HG03439 (cell line): Measurements from ENCODE around the gene NUP210L.
"Not testable (repeated sequence)": the region's sequence is repeated elsewhere in the genome, so short reads cannot be mapped to it uniquely, and the experiment has no call there.

ENCODE experiments used
- ATAC-seq: cut with Tn5 transposase; IDR thresholded peaks from one replicate; pipeline ENCODE4 v1.9.1; 2021; ENCODE audit warnings: mild to moderate bottlenecking, moderate library complexity; ENCODE audit not compliant: unreplicated experiment

NUP210L gene

DNA sequence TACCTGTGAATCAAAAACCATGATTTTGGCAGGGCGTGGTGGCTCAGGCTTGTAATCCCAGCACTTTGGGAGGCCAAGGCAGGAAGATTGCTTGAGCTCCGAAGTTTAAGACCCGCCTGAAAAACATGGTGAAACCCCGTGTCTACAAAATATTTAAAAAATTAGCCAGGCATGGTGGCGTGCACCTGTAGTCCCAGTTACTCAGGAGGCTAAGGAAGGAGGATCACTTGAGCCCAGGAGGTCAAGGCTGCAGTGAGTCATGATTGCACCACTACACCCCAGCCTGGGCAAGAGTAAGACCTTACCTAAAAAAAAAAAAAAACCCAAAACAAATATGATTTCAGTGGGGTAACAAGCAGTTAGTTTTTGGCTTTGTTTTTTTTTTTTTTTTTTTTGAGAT lies 54.7 kb downstream of the NUP210L start:
- ATAC-seq, result not testable (repeated sequence)

DNA sequence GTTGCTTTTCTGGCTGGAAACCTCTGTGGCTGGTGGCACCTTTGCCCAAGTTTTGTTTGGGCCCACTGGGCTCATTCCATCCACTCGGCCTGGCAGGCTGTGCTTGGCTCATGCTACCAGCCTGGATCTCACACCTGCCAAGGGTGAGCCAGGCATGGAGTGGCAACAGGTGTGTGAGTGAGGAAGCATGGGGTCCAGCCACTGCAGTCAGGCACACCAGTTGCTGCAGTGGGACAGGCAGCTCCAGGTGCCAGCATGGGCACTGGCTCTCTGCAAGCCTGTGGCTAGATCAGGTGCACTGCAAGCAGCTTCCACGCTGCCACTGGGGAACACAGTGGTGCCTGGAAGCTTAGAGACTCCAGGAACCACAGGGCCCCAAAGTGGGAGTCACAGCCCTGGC lies 57.0 kb downstream of the NUP210L start:
- no peak for ATAC-seq

DNA sequence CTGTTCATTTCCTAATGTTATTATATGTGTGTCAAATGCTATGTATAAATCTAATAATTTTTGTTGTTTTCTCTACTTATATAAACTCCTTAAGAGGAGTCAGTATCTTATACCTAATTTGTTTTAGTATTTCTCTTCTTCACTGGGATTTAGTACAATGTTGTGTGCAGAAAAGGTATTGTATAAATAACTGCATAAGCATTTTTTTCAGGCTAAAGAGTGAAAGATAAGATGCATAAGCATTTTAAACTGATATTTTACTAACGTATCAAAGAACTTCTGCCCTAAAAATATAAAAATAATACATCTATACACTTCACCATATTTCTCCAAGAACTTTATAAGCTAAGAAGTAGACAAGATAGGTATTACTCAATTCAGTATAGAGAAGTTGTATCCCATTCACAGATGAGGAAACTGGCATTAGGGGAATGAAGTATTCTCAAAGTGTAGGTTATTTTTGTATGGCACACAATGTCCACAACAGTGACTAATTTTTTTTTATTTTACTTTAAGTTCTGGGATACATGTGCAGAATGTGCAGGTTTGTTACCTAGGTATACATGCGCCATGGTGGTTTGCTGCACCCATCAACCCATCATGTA lies 59.3 kb downstream of the NUP210L start:
- ATAC-seq, result no peak

DNA sequence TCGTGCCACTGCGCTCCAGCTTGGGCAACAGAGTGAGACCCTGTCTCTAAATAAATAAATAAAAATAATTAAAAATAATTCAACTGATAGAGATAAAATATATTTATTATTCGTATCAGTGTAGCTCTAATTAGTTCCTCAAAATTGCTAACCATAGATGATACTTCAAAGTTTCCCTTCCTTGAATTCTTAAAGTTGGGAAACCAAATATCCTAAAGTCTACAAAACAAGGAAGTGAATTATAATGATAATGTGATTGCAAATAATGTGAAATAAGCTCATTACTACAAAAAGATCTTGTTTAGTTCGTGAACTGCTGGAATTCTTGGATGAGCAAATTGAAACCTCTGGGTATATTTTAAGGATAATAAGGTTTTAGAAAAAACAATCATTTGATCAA lies 60.5 kb downstream of the NUP210L start:
- no peak for ATAC-seq

DNA sequence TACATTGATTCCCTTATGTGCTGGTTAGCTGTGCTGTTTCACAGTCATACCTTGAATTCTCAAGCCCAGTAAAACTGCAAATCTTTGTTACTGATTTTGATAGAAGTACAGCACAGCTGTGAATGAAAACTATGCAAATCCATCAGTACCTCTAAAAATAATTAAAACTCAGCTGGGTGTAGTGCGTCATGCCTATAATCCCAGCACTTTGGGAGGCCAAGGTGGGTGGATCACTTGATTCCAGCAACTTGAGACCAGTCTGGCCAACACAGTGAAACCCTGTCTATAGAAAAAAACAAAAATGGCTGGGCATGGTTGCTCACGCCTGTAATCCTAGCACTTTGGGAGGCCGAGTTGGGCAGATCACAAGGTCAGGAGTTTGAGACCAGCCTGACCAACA lies 61.2 kb downstream of the NUP210L start:
- no peak for ATAC-seq

DNA sequence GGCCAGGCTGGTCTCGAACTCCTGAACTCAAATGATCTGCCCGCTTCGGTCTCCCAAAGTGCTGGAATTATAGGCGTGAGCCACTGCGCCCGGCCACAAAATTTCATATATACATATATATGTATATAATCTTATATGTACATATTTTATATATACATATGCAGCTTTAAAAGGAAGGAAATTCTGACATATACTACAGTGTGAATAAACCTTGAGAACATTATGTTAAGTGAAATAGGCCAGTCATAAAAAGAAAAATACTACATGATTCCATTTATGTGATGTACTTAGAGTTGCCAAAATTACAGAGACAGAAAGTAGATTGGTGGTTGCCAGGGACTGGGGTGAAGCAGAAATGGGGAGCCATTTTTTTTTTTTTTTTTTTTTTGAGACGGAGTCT lies 63.2 kb downstream of the NUP210L start:
- no peak for ATAC-seq

DNA sequence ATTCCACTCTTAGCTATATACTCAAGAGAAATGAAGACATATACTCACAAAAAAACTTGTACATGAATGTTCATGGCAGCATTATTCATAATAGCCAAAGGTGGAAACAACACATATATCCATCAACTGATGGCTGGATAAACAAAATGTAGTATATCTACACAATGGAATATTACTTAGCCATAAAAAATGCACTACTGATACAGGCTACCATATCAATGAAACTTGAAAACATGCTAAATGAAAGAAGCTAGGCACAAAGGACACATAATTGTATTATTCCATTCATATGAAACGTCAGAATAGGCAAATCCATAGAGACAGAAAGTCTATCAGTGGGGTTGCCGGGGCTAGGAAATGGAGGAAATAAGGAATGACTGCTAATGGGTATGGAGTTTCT lies 67.3 kb downstream of the NUP210L start:
- no peak for ATAC-seq

DNA sequence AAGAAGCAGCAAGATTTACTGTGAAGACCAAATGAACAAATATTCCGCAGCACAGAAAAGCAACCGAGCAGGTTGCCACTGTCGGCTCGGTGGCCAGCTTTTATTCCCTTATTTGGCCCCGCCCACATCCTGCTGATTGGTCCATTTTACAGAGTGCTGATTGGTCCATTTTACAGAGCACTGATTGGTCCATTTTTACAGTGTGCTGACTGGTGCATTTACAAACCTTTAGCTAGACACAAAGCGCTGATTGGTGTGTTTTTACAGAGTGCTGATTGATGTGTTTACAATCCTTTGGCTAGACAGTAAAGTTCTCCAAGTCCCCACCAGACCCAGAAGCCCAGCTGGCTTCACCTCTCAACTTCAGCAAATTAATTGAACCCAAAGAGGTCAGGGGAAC lies 71.8 kb downstream of the NUP210L start:
- ATAC-seq, result not testable (repeated sequence)

DNA sequence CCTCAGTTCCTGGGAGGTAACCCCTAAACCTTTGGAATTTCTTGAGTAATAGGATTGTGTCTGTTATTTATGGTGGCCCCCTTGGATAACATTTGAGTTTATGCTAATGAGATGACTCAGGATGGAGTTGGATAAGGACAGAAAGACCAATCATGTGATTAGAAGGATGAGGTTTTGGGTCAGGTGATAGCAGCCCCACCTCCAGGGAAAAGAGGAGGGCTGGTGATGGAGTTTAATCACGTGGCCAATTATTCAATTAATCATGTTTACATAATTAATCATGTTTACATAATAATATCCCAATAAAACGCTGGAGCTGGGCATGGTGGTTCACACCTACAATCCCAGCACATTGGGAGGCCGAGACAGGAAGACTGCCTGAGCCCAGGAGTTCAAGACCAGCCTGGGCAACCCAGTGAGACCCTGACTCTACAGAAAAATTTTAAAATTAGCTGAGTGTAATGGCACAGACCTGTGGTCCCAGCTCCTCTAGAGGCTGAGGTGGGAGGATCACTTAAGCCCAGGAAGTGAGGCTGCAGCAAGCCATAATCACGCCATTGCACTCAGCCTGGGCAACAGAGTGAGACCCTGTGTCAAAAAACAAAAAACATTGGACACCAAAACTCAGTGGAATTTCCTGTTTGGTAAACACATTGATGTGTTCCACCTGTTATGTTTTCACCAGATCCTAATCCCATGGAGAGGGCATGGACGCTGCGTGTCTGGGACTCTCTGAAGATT lies 73.3 kb downstream of the NUP210L start:
- no peak for ATAC-seq

DNA sequence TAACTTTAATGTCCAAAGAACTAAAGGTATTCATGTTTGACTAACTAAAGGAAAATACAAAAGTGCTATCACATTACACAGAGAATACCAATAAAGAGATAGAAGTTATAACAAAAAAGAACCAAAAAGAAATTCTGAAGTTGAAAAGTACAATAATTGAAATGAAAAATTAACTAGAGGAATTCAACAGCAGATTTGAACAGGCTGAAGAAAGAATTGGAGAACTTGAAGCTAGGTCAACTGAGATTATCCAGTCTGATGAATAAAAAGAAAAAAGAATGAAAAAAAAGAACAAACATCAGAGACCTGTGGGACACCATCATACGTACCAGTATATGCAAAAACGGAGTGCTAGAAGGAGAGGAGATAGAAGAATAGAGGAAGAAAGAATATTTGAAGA lies 78.5 kb downstream of the NUP210L start:
- ATAC-seq, result no peak

DNA sequence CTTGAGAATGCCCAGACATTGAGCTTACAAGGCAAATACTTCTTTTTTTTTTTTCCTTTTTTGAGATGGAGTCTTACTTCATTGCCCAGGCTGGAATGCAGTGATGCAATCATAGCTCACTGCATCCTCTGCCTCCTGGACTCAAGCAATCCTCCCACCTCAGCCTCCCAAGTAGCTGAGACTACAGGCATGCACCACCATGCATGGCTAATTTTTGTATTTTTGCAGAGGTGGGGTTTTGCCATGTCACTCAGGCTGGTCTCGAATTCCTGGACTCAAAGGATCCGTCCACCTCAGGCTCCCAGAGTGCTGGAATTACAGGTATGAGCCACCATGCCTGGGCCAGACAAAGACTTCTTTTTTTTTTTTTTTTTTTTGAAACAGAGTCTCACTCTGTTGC lies 79.1 kb downstream of the NUP210L start:
- no peak for ATAC-seq

DNA sequence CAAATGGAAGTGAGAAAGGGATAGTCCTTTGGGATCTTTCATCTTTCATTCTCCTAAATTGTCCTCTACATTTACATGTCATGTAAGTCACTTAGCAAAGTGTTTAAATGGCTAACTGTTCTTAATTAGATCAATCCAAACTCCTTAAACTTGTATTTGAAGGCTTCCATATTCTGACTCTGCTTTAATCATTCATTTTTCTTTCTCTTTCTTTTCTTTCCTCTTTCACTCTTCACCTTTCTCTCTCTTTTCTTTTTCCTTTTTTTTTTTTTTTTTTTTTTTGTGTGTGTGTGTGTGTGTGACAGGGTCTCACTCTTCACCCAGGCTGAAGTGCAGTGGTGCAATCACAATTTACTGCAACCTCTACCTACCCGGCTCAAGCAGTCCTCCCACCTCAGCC lies 92.6 kb downstream of the NUP210L start:
- ATAC-seq, result no peak

DNA sequence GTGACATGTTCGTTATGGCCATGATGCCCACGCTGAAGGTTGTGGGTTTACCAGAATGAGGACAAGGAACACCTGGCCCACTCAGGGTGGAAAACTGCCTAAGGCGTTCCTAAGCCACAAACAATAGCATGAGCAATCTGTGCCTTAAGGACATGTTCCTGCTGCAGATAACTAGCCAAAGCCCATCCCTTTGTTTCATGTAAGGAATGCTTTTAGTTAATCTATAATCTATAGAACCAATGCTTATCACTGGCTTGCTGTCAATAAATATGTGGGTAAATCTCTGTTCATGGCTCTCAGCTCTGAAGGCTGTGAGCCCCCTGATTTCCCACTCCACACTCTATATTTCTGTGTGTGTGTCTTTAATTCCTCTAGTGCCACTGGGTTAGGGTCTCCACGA lies 107.4 kb downstream of the NUP210L start:
- ATAC-seq, result not testable (repeated sequence)

DNA sequence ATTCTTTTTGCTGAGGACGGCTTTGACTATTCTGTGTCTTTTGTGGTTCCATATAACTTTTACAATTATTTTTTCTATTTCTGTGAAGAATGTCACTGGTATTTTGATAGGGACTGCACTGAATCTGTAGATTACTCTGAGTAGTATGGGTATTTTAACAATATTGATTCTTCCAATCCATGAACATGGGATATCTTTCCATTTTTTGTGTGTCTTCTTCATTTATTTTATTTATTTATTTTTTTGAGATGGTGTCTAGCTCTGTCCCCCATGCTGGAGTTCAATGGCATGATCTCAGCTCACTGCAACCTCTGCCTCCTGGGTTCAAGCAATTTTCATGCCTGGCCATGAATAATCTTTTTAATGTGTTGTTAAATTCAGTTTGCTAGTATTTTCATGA lies 121.2 kb downstream of the NUP210L start:
- not testable (repeated sequence) for ATAC-seq

DNA sequence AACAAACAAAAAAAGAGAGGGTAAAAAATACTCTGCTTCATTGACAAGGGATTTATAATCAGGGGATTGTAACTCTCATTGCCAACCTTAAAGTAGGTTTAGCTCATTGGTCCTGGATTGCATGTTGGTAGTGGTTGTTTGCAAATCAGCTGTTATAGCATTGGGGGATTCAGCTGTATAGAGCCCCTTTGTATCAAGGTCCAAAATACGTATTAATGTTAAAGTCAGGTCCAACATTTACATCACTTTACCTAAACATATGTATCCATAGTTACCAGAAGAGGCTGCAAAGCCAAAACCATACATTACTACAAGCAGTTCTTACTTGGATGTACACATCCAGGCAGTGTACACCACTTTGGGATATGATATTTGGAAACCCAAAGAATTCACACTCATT lies 134.9 kb downstream of the NUP210L start:
- ATAC-seq, result no peak

DNA sequence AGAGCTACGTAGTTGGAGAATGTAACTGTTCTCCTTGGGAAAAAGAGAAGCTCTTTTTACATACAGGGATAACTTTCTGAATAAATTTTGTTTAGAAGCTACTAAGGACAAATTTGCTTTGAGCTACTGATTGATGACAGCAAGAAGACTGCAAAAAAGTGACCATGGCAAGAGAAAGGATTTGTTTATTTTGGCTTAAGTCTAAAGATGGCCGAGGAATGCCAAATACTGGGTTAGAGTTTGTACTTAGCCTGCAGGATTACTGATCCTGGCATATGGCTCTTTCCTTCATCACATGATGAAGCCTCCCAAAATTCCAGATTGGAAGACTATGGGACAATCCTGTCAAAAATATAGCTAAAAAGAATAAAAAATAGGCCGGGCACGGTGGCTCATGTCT lies 135.6 kb downstream of the NUP210L start:
- no peak for ATAC-seq

DNA sequence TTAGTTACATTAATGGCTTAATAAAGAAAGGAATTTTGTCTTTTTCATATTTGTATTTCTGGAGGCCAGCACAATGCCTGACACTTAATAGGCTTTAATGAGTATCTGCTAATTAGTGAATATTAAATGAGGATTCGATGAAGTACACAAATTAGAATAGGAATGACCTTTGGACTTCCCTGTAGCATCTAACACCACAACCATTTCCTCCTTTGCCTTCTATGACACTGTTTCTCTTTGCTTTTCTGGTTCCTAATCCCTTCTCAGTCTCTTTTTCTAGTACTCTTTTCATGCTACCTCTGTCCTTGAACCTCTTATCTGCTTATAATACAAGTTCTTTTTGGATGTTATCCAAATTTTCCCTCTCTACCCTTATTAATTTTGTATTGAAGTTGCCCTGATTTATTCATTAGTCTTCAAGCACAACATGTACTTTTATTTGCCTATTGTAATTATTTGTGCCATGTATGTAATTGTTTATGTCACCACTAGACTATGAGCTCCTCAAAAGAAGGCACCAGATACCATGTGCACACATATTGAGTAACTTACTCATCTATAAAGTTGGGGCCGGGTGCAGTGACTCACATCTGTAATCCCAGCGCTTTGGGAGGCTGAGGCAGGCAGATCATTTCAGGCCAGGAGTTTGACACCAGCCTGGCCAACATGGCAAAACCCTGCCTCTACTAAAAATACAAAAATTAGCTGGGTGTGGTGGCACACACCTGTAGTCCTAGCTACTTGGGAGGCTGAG lies 140.5 kb downstream of the NUP210L start:
- no peak for ATAC-seq

DNA sequence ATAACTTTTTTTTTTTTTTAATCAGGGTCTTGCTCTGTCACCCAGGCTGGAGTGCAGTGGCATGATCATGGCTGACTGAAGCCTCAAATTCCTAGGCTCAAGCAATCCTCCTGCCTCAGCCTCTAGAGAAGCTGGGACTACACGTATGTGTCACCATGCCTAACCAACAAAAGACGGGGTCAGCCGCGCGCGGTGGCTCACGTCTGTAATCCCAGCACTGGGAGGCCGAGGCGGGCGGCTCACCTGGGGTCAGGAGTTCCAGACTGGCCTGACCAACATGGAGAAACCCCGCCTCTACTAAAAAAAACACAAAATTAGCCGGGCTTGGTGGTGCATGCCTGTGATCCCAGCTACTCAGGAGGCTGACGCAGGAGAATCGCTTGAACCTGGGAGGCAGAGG lies 142.3 kb downstream of the NUP210L start:
- not testable (repeated sequence) for ATAC-seq

DNA sequence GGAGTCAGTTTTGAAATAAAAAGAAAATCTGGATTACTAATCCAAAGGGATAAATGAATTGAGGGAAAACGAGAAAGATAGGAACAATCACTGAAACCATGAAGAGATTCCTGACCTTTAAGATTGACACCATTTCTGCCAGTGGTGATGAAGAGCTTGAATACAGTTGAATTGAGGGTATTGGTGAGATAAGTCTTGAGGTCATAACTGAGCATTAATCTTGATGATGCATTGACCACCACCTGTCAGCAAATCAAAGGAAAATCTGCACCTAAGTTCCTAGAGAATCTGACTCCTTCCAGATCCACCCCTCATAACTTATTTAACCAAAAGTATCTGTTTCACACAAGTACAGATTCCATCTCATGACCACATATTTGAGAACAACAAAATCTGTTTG lies 142.7 kb downstream of the NUP210L start:
- ATAC-seq, result no peak

DNA sequence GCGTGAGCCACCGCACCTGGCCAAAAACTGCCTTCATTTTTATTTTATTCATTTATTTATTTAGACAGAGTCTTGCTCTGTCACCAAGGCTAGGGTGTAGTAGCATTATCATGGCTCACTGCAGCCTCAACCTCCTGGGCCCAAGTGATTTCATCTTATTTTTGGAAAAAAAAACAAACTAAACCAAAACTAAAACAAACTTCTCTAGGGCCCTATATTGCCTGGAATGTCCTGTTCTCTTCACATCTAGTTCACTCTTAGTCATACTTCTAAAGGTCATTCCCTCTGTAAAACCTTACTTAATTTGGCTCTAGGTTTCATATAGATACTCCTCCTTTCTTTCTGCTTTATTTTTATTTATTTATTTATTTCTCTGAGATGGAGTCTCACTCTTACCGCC lies 148.7 kb downstream of the NUP210L start:
- ATAC-seq, result no peak

DNA sequence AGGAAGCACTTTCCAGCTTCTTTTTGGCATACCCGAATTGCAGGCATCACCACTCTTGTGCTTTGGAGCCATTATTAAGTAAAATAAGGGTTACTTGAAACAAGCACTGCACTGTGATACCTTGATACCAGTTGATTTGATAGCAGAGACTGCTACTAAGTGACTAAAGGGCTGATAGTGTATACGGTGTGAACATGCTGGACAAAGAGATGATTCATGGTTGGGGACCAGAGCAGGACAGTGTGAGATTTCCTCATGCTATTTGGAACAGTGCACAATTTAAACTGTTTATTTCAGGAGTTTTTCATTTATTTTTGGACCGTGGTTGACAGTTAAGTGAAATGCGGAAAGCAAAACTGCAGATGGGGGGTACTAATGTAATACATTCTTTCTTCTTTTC lies 154.5 kb downstream of the NUP210L start:
- ATAC-seq, result no peak

DNA sequence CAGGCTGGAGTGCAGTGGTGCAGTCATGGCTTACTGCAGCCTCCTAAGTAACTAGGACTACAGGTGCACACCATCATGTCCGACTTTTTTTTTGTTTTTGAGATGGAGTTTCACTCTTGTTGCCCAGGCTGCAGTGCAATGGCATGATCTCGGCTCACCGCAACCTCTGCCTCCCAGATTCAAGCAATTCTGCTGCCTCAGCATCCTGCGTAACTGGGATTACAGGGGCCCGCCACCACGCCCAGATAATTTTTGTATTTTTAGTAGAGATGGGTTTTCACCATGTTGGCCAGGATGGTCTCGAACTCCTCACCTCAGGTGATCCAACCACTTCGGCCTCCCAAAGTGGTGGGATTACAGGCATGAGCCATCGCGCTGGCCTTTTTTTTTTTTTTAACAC lies 158.0 kb downstream of the NUP210L start:
- not testable (repeated sequence) for ATAC-seq
